Naive thymus-derived CD8-positive, alpha-beta T cell (primary cell): ENCODE results near the gene KSR2. TPM values are rescaled to one million over a fixed set of nuclear protein-coding genes. Genes with fewer than 3 reads are reported as not detected.

Experiments
- ATAC-seq, 2 donors: fragments of 150-1000 bp; cut with Tn5 transposase in 1 of 2; sonication (Bioruptor Pico), chemical (Tn5 transposase) in 1 of 2; 1 replicate in 1 of 2; 2 replicates in 1 of 2; pipeline ENCODE4 v1.10.0; 2021; ENCODE audit warnings: mild to moderate bottlenecking in 2 of 2, moderate library complexity in 2 of 2
- POLR2A ChIA-PET: fragments of 350-600 bp; sonication (Branson Sonifier 250); formaldehyde crosslinking; loops from one replicate; lab custom pipeline; 2021; ENCODE audit warnings: antibody characterized with exemption; lab: Charles Lee
- DNase-seq, 10 donors: peaks; one replicate each; pipeline versions ENCODE4 v3.0.0 to v3.0.0-alpha.2; 2020 to 2022
- H3K27ac Mint-ChIP-seq, 10 donors: one replicate each; pipeline ENCODE4 v1.8.0; 2020 to 2022; ENCODE audit warnings: mild to moderate bottlenecking in 10 of 10, mixed read lengths in 10 of 10, moderate library complexity in 4 of 10, inconsistent platforms in 1 of 10
- H3K27me3 Mint-ChIP-seq, 5 donors: one replicate each; pipeline ENCODE4 v1.8.0; 2021 to 2022; ENCODE audit warnings: mixed read lengths in 5 of 5
- H3K36me3 Mint-ChIP-seq, 3 donors: one replicate each; pipeline ENCODE4 v1.8.0; 2020 to 2022; ENCODE audit warnings: mixed read lengths in 3 of 3, mild to moderate bottlenecking in 2 of 3, inconsistent platforms in 1 of 3
- H3K4me1 Mint-ChIP-seq, 4 donors: one replicate each; pipeline ENCODE4 v1.8.0; 2021 to 2022; ENCODE audit warnings: mixed read lengths in 4 of 4
- H3K4me3 Mint-ChIP-seq, 10 donors: one replicate each; pipeline ENCODE4 v1.8.0; 2020 to 2022; ENCODE audit warnings: mild to moderate bottlenecking in 10 of 10, mixed read lengths in 10 of 10, moderate library complexity in 6 of 10, inconsistent platforms in 1 of 10
- H3K9me3 Mint-ChIP-seq, 9 donors: one replicate each; pipeline ENCODE4 v1.8.0; 2020 to 2022; ENCODE audit warnings: mixed read lengths in 9 of 9, mild to moderate bottlenecking in 3 of 9, inconsistent platforms in 1 of 9, moderate library complexity in 1 of 9
- polyA plus RNA-seq, 3 donors: library from polyadenylated mRNA; unstranded; fragments of 300-500 nt; fragmentation: Illumina TruSeq; gene quantifications; one replicate each; pipeline ENCODE4 v1.2.3, GENCODE V29; 2021
- total RNA-seq, 8 experiments: library from RNA in 2 of 8; stranded (reverse) in 2 of 8; gene quantifications; one replicate each; pipeline ENCODE4 v1.2.3 and lab custom pipeline; 2021 to 2026

KSR2 gene
- total and polyA plus RNA-seq, 5 experiments from 2014 or later: not detected

- DNase-seq (no peak), ATAC-seq (no peak)
- Mint-ChIP-seq H3K27me3 (peaks cover 0 to 8% (median 2%) of the 10 kb centered on the region in 5 donors), H3K27ac (no peak overlapping the region), H3K4me3 (no peak overlapping the region), H3K9me3 (no peaks in the 10 kb centered on the region), H3K36me3 (no peaks in the 10 kb centered on the region), H3K4me1 (no peaks in the 10 kb centered on the region)
- POLR2A ChIA-PET: no interaction called here
Measured at GRCh38 chr12:117441751-117442150, 527.0 kb downstream of the KSR2 start.

- no peaks in the 10 kb centered on the region for H3K36me3 Mint-ChIP-seq
- DNase-seq: no peak
- no peak for ATAC-seq
- POLR2A ChIA-PET: no interaction called here
- H3K4me3 Mint-ChIP-seq: no peak overlapping the region
- H3K4me1 Mint-ChIP-seq: no peaks in the 10 kb centered on the region
- H3K27me3 Mint-ChIP-seq: peaks cover 0 to 10% (median 3%) of the 10 kb centered on the region in 5 donors
- H3K27ac Mint-ChIP-seq: no peak overlapping the region
- peaks cover 0 to 3% (median 0%) of the 10 kb centered on the region in 9 donors for H3K9me3 Mint-ChIP-seq
Measured at GRCh38 chr12:117440384-117440783, 528.4 kb downstream of the KSR2 start.

GRCh38 chr12:117439531-117440001 is 529.2 kb downstream of the KSR2 start:
- Mint-ChIP-seq H3K4me1 (no peaks in the 10 kb centered on the region), H3K27me3 (peaks cover 0 to 10% (median 3%) of the 10 kb centered on the region in 5 donors), H3K4me3 (no peak overlapping the region), H3K27ac (no peak overlapping the region), H3K9me3 (peaks cover 0 to 3% (median 0%) of the 10 kb centered on the region in 9 donors), H3K36me3 (no peaks in the 10 kb centered on the region)
- no peak for DNase-seq
- ATAC-seq: no peak
- POLR2A ChIA-PET: no interaction called here

GRCh38 chr12:117438809-117439208 is 530.0 kb downstream of the KSR2 start:
- H3K27me3 Mint-ChIP-seq: peaks cover 0 to 10% (median 3%) of the 10 kb centered on the region in 5 donors
- POLR2A ChIA-PET: no interaction called here
- H3K9me3 Mint-ChIP-seq: peaks cover 0 to 3% (median 0%) of the 10 kb centered on the region in 9 donors
- no peaks in the 10 kb centered on the region for H3K36me3 Mint-ChIP-seq
- ATAC-seq (no peak), DNase-seq (no peak)
- H3K4me1 Mint-ChIP-seq: no peaks in the 10 kb centered on the region
- no peak overlapping the region for H3K27ac Mint-ChIP-seq
- no peak overlapping the region for H3K4me3 Mint-ChIP-seq

GRCh38 chr12:117437516-117438255 is 531.1 kb downstream of the KSR2 start:
- H3K4me3 Mint-ChIP-seq: no peak overlapping the region
- no peak overlapping the region for H3K27ac Mint-ChIP-seq
- H3K36me3 Mint-ChIP-seq: no peaks in the 10 kb centered on the region
- peaks cover 0 to 3% (median 0%) of the 10 kb centered on the region in 9 donors for H3K9me3 Mint-ChIP-seq
- no peak for DNase-seq
- no peak for ATAC-seq
- POLR2A ChIA-PET: no interaction called here
- no peaks in the 10 kb centered on the region for H3K4me1 Mint-ChIP-seq
- H3K27me3 Mint-ChIP-seq: peaks cover 0 to 8% (median 3%) of the 10 kb centered on the region in 5 donors

GRCh38 chr12:117433878-117434277 is 534.9 kb downstream of the KSR2 start:
- Mint-ChIP-seq H3K4me3 (no peak overlapping the region), H3K4me1 (no peaks in the 10 kb centered on the region), H3K27me3 (peaks cover 0 to 4% (median 0%) of the 10 kb centered on the region in 5 donors), H3K36me3 (no peaks in the 10 kb centered on the region), H3K27ac (no peak overlapping the region), H3K9me3 (peaks cover 0 to 3% (median 0%) of the 10 kb centered on the region in 9 donors)
- DNase-seq (no peak), ATAC-seq (no peak)
- POLR2A ChIA-PET: no interaction called here

GRCh38 chr12:117430246-117430645 is 538.5 kb downstream of the KSR2 start:
- H3K4me3 Mint-ChIP-seq: no peak overlapping the region
- ATAC-seq: no peak
- peaks cover 0 to 4% (median 0%) of the 10 kb centered on the region in 5 donors for H3K27me3 Mint-ChIP-seq
- peaks cover 0 to 8% (median 3%) of the 10 kb centered on the region in 9 donors for H3K9me3 Mint-ChIP-seq
- H3K27ac Mint-ChIP-seq: no peak overlapping the region
- H3K4me1 Mint-ChIP-seq: no peaks in the 10 kb centered on the region
- DNase-seq: no peak
- POLR2A ChIA-PET: no interaction called here
- no peaks in the 10 kb centered on the region for H3K36me3 Mint-ChIP-seq

GRCh38 chr12:117427211-117427610 is 541.6 kb downstream of the KSR2 start:
- no peaks in the 10 kb centered on the region for H3K4me1 Mint-ChIP-seq
- H3K27me3 Mint-ChIP-seq: peaks cover 4 to 9% (median 7%) of the 10 kb centered on the region in 5 donors
- no peak overlapping the region for H3K27ac Mint-ChIP-seq
- H3K4me3 Mint-ChIP-seq: no peak overlapping the region
- POLR2A ChIA-PET: no interaction called here
- no peak for ATAC-seq
- peaks cover 0 to 11% (median 6%) of the 10 kb centered on the region in 9 donors for H3K9me3 Mint-ChIP-seq
- no peaks in the 10 kb centered on the region for H3K36me3 Mint-ChIP-seq
- no peak for DNase-seq

GRCh38 chr12:117421987-117422386 is 546.8 kb downstream of the KSR2 start:
- Mint-ChIP-seq H3K36me3 (no peaks in the 10 kb centered on the region), H3K9me3 (peaks cover 0 to 16% (median 8%) of the 10 kb centered on the region in 9 donors), H3K4me1 (no peaks in the 10 kb centered on the region), H3K4me3 (no peak overlapping the region), H3K27ac (no peak overlapping the region), H3K27me3 (peaks cover 5 to 21% (median 12%) of the 10 kb centered on the region in 5 donors)
- no peak for DNase-seq
- ATAC-seq: no peak
- POLR2A ChIA-PET: no interaction called here

- no peak for ATAC-seq
- H3K27me3 Mint-ChIP-seq: peaks cover 5 to 22% (median 12%) of the 10 kb centered on the region in 5 donors
- no peak for DNase-seq
- no peak overlapping the region for H3K4me3 Mint-ChIP-seq
- H3K9me3 Mint-ChIP-seq: peaks cover 0 to 16% (median 8%) of the 10 kb centered on the region in 9 donors
- no peaks in the 10 kb centered on the region for H3K4me1 Mint-ChIP-seq
- peak overlapping the region in 1 of 10 donors; percentile 68 for H3K27ac Mint-ChIP-seq
- POLR2A ChIA-PET: no interaction called here
- H3K36me3 Mint-ChIP-seq: no peaks in the 10 kb centered on the region
Measured at GRCh38 chr12:117421068-117421752, 547.6 kb downstream of the KSR2 start.

- no peak overlapping the region for H3K27ac Mint-ChIP-seq
- POLR2A ChIA-PET: no interaction called here
- H3K4me3 Mint-ChIP-seq: no peak overlapping the region
- no peak for DNase-seq
- H3K4me1 Mint-ChIP-seq: peaks cover 0 to 2% (median 0%) of the 10 kb centered on the region in 4 donors
- no peaks in the 10 kb centered on the region for H3K36me3 Mint-ChIP-seq
- no peak for ATAC-seq
- peaks cover 0 to 6% (median 0%) of the 10 kb centered on the region in 9 donors for H3K9me3 Mint-ChIP-seq
- peaks cover 6 to 33% (median 11%) of the 10 kb centered on the region in 5 donors for H3K27me3 Mint-ChIP-seq
Measured at GRCh38 chr12:117417004-117417403, 551.8 kb downstream of the KSR2 start.

GRCh38 chr12:117412465-117413188 is 556.2 kb downstream of the KSR2 start:
- POLR2A ChIA-PET: no interaction called here
- Mint-ChIP-seq H3K27me3 (peaks cover 6 to 33% (median 6%) of the 10 kb centered on the region in 5 donors), H3K36me3 (no peaks in the 10 kb centered on the region), H3K27ac (no peak overlapping the region), H3K9me3 (peaks cover 0 to 3% (median 0%) of the 10 kb centered on the region in 9 donors), H3K4me3 (no peak overlapping the region), H3K4me1 (peaks cover 0 to 2% (median 0%) of the 10 kb centered on the region in 4 donors)
- ATAC-seq (no peak), DNase-seq (no peak)
